RWPE1 (cell line): ENCODE results near the gene CEP83.

Experiments used
- CTCF ChIA-PET: fragments of 350-600 bp; sonication (Branson Sonifier 250); formaldehyde crosslinking; extraction: SDS; loops from one replicate; lab custom pipeline; 2021; lab: Yijun Ruan, JAX
- POLR2A ChIA-PET: fragments of 400-600 bp; formaldehyde crosslinking; extraction: SDS; loops from one replicate; lab custom pipeline; 2020; ENCODE audit warnings: antibody characterized with exemption; ENCODE audit not compliant: low non-redundant PET; lab: Yijun Ruan, JAX
- DNase-seq: peaks from one replicate; pipeline ENCODE4 v3.0.0; 2012; ENCODE audit warnings: low spot score
- H3K27ac ChIP-seq: fragments of 450-650 bp; 2 replicates; pipeline ENCODE4 v1.5.1; 2017
- CTCF ChIP-seq: fragments of 450-650 bp; conservative IDR thresholded peaks from 2 replicates; pipeline ENCODE4 v1.5.1; 2017; ENCODE audit warnings: low read depth, mild to moderate bottlenecking

The CEP83 gene

GRCh38 chr12:94258593-94258992, 201.1 kb downstream of the CEP83 start:
- ChIA-PET POLR2A (no interaction called here), CTCF (no interaction called here)
- DNase-seq = no peak
- no peak for TF ChIP-seq CTCF
- no peak overlapping the region for H3K27ac ChIP-seq
